WTC11 (cell line): Measurements from ENCODE around the gene SRD5A1.

Experiments used
- IRF2 ChIP-seq: sonication (generic); formaldehyde crosslinking; IDR thresholded peaks from 2 replicates; pipeline ENCODE4 v1.8.0; 2022; ENCODE audit warnings: low read depth, missing genetic modification reagents, borderline replicate concordance
- TEAD1 ChIP-seq: sonication (generic); formaldehyde crosslinking; IDR thresholded peaks from 2 replicates; pipeline ENCODE4 v1.8.0; 2022; ENCODE audit warnings: mild to moderate bottlenecking, missing genetic modification reagents
- TF ChIP-seq, protein P1 (sequence below): fragments of 200-600 bp; IDR thresholded peaks from 2 replicates; pipeline ENCODE4 v1.8.0; 2022; ENCODE audit warnings: antibody characterized with exemption

DNA sequence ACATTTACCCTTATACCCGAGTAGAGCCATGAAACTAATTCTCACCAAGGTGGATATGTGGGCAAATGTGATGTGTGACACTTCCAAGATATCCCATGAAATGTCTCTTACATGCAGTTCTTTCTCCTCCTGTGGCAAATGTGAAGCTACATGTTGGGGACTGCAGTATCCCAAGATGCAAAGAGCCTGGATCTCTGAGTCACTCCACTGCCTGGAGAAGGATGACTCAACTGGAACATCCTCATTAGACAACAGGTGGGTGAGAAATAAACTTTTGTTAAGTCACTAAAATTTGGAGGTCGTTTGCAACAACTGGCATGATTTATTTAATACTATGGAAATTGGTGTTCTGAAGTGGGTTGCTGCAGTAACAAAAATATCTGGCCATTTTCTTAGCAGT lies 43.5 kb downstream of the SRD5A1 start:
- TF ChIP-seq, protein P1, sequence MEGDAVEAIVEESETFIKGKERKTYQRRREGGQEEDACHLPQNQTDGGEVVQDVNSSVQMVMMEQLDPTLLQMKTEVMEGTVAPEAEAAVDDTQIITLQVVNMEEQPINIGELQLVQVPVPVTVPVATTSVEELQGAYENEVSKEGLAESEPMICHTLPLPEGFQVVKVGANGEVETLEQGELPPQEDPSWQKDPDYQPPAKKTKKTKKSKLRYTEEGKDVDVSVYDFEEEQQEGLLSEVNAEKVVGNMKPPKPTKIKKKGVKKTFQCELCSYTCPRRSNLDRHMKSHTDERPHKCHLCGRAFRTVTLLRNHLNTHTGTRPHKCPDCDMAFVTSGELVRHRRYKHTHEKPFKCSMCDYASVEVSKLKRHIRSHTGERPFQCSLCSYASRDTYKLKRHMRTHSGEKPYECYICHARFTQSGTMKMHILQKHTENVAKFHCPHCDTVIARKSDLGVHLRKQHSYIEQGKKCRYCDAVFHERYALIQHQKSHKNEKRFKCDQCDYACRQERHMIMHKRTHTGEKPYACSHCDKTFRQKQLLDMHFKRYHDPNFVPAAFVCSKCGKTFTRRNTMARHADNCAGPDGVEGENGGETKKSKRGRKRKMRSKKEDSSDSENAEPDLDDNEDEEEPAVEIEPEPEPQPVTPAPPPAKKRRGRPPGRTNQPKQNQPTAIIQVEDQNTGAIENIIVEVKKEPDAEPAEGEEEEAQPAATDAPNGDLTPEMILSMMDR = no peak
- no peak for TF ChIP-seq TEAD1 (CRISPR knock-in tag)
- no peak for TF ChIP-seq IRF2 (CRISPR knock-in tag)
